ENCODE results near the gene ZSWIM6. TPM values are rescaled to one million over a fixed set of nuclear protein-coding genes. Genes with fewer than 3 reads are reported as not detected.

ZSWIM6 gene
- total RNA-seq, 1 experiment from 2014 or later = 10.0 TPM

- Histone ChIP-seq H3K9me3 (0 out of 2 replicates have a peak, but pooled peaks cover 3% of the 10 kb centered on the region), H3K4me3 (ENCODE audit: low read depth, low read length) (no peak overlapping the region), H3K27me3 (replicated peaks; ENCODE audit: control insufficient read depth, insufficient read depth, low read length) (no peaks in the 10 kb centered on the region), H3K4me1 (no peaks in the 10 kb centered on the region), H3K36me3 (ENCODE audit: control insufficient read depth, insufficient read depth, low read length) (no peaks in the 10 kb centered on the region)
- BruUV-seq (replicated peaks) = no TSS peak
- no peak overlapping the region for H3K27ac Mint-ChIP-seq (ENCODE audit: unreplicated experiment)
- peaks cover 11% of the 10 kb centered on the region for H3K9me3 Mint-ChIP-seq (ENCODE audit: unreplicated experiment)
- H3K27me3 Mint-ChIP-seq (ENCODE audit: insufficient read depth, unreplicated experiment) = peaks cover 6% of the 10 kb centered on the region
- H3K36me3 Mint-ChIP-seq (ENCODE audit: insufficient read depth, unreplicated experiment) = no peaks in the 10 kb centered on the region
- no peak for TF ChIP-seq CTCF (IDR thresholded peaks at IDR 0.05; ENCODE audit: insufficient read depth in 1 of 2, low read depth in 1 of 2, low read length in 1 of 2, severe bottlenecking in 1 of 2, unreplicated experiment in 1 of 2)
- no peak overlapping the region for H3K4me3 Mint-ChIP-seq (ENCODE audit: unreplicated experiment)
- ChIA-PET CTCF (no interaction called here), POLR2A (interaction anchor here (0.5 kb wide), 1 partner anchor 255 kb away, joined by 5 read pairs; the partner anchor contains the start of gene ZSWIM6)
- intact Hi-C loops (cut with micrococcal nuclease; ENCODE audit: unreplicated experiment) = no loop called here
- DNase-seq = no peak
- H3K4me1 Mint-ChIP-seq (ENCODE audit: low read depth, unreplicated experiment) = no peaks in the 10 kb centered on the region
These were observed 255.1 kb downstream of the ZSWIM6 start for GRCh38 chr5:61587125-61587524.

- H3K9me3 Mint-ChIP-seq (ENCODE audit: unreplicated experiment) = peaks cover 11% of the 10 kb centered on the region
- peaks cover 6% of the 10 kb centered on the region for H3K27me3 Mint-ChIP-seq (ENCODE audit: insufficient read depth, unreplicated experiment)
- BruUV-seq (replicated peaks) = no TSS peak
- Histone ChIP-seq H3K9me3 (0 out of 2 replicates have a peak, but pooled peaks cover 3% of the 10 kb centered on the region), H3K4me3 (ENCODE audit: low read depth, low read length) (no peak overlapping the region), H3K27me3 (replicated peaks; ENCODE audit: control insufficient read depth, insufficient read depth, low read length) (no peaks in the 10 kb centered on the region), H3K4me1 (no peaks in the 10 kb centered on the region), H3K36me3 (ENCODE audit: control insufficient read depth, insufficient read depth, low read length) (no peaks in the 10 kb centered on the region)
- POLR2A ChIA-PET = no interaction called here
- no peak overlapping the region for H3K4me3 Mint-ChIP-seq (ENCODE audit: unreplicated experiment)
- CTCF ChIA-PET = no interaction called here
- H3K36me3 Mint-ChIP-seq (ENCODE audit: insufficient read depth, unreplicated experiment) = no peaks in the 10 kb centered on the region
- DNase-seq = no peak
- no peak overlapping the region for H3K27ac Mint-ChIP-seq (ENCODE audit: unreplicated experiment)
- no peaks in the 10 kb centered on the region for H3K4me1 Mint-ChIP-seq (ENCODE audit: low read depth, unreplicated experiment)
- no peak for TF ChIP-seq CTCF (IDR thresholded peaks at IDR 0.05; ENCODE audit: insufficient read depth in 1 of 2, low read depth in 1 of 2, low read length in 1 of 2, severe bottlenecking in 1 of 2, unreplicated experiment in 1 of 2)
- intact Hi-C loops (cut with micrococcal nuclease; ENCODE audit: unreplicated experiment) = no loop called here
These were observed 256.2 kb downstream of the ZSWIM6 start for GRCh38 chr5:61588216-61588615.

GRCh38 chr5:61589946-61590345 is 257.9 kb downstream of the ZSWIM6 start:
- Histone ChIP-seq H3K36me3 (ENCODE audit: control insufficient read depth, insufficient read depth, low read length) (no peaks in the 10 kb centered on the region), H3K9me3 (0 out of 2 replicates have a peak, but pooled peaks cover 3% of the 10 kb centered on the region), H3K4me1 (no peaks in the 10 kb centered on the region), H3K27me3 (replicated peaks; ENCODE audit: control insufficient read depth, insufficient read depth, low read length) (no peaks in the 10 kb centered on the region), H3K4me3 (ENCODE audit: low read depth, low read length) (no peak overlapping the region)
- BruUV-seq (replicated peaks) = no TSS peak
- no peaks in the 10 kb centered on the region for H3K4me1 Mint-ChIP-seq (ENCODE audit: low read depth, unreplicated experiment)
- H3K27me3 Mint-ChIP-seq (ENCODE audit: insufficient read depth, unreplicated experiment) = peaks cover 8% of the 10 kb centered on the region
- POLR2A ChIA-PET = no interaction called here
- no peaks in the 10 kb centered on the region for H3K36me3 Mint-ChIP-seq (ENCODE audit: insufficient read depth, unreplicated experiment)
- no peak for TF ChIP-seq CTCF (IDR thresholded peaks at IDR 0.05; ENCODE audit: insufficient read depth in 1 of 2, low read depth in 1 of 2, low read length in 1 of 2, severe bottlenecking in 1 of 2, unreplicated experiment in 1 of 2)
- H3K9me3 Mint-ChIP-seq (ENCODE audit: unreplicated experiment) = peaks cover 11% of the 10 kb centered on the region
- H3K27ac Mint-ChIP-seq (ENCODE audit: unreplicated experiment) = no peak overlapping the region
- H3K4me3 Mint-ChIP-seq (ENCODE audit: unreplicated experiment) = no peak overlapping the region
- intact Hi-C loops (cut with micrococcal nuclease; ENCODE audit: unreplicated experiment) = no loop called here
- CTCF ChIA-PET = no interaction called here
- DNase-seq = no peak

All from Caco-2 (cell line).